HepG2 (cell line): ENCODE measurements around the gene RECQL5.

Experiments used
- ARNT ChIP-seq: fragments of 450-650 bp; IDR thresholded peaks from 2 replicates; pipeline ENCODE4 v1.6.1; 2017
- CTCF ChIP-seq: sonication (generic); formaldehyde crosslinking; IDR thresholded peaks from 2 replicates; pipeline ENCODE4 v1.5.0; 2020; ENCODE audit warnings: mild to moderate bottlenecking, missing genetic modification reagents, moderate library complexity
- SMARCC2 ChIP-seq: fragments of 450-650 bp; IDR thresholded peaks from 2 replicates; pipeline ENCODE4 v1.6.1; 2017; ENCODE audit warnings: antibody characterized with exemption, mild to moderate bottlenecking
- SP1 ChIP-seq, 2 experiments: fragments of 450-650 bp in 1 of 2; sonication (generic) in 1 of 2; formaldehyde crosslinking in 1 of 2; IDR thresholded peaks; 2 replicates each; pipeline versions ENCODE4 v1.4.0 to v1.6.1; 2016 to 2020; ENCODE audit warnings: missing genetic modification reagents in 1 of 2
- ZFP62 ChIP-seq: sonication (generic); formaldehyde crosslinking; IDR thresholded peaks from 2 replicates; pipeline ENCODE4 v1.4.0; 2020; ENCODE audit warnings: missing genetic modification reagents
- ZNF263 ChIP-seq: sonication (generic); formaldehyde crosslinking; IDR thresholded peaks from 2 replicates; pipeline ENCODE4 v1.4.0; 2020; ENCODE audit warnings: missing genetic modification reagents
- ZNF543 ChIP-seq: sonication (generic); formaldehyde crosslinking; IDR thresholded peaks from 2 replicates; pipeline ENCODE4 v1.4.0; 2020; ENCODE audit warnings: mild to moderate bottlenecking, missing genetic modification reagents

- TF ChIP-seq ZNF263 (CRISPR knock-in tag) (no peak), ZNF543 (CRISPR knock-in tag) (no peak), ZFP62 (no peak), ARNT (no peak), CTCF (no peak), SP1 (IDR thresholded peaks at IDR 0.05) (no peak), SP1 (CRISPR knock-in tag; IDR thresholded peaks at IDR 0.05) (no peak), SMARCC2 (no peak)
These were observed 27.6 kb upstream of the RECQL5 start for GRCh38 chr17:75694536-75694935.
